GM19328 (cell line): ENCODE data around the gene KLHL2.

Source experiments
- ATAC-seq: cut with Tn5 transposase; IDR thresholded peaks from one replicate; pipeline ENCODE4 v1.9.1; 2021; ENCODE audit warnings: mild to moderate bottlenecking, moderate library complexity; ENCODE audit not compliant: unreplicated experiment

Gene KLHL2

DNA sequence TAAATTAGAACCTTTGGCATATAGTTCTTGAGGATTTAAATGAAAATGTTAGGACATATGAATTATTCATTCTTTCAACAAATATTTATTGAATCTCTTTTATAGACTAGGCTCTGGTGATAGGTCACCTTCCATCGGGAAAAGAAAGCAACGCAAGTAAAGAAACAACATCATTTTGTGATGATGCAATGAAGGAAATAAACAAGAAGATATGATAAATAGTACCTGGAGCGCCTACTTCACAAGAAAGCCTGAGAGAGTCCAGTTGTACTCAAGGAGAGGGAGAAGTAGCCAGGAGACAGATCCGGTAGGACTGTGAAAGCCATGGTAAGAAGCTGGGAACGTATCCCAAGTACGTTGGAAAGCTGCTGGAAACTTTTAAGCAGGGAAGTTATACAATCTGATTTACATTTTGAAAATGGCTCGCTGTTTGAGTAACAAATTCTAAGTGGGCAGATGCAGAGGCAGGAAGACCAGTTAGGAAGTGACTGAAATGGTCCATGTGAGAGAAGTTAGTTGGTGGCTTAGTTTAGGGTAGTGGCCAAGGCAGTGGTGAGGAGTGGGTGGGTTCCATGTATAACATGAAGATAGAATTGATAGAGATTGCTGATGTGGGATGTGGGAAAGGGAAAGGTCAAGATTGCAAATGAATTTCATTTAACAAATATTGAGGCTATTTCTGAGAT, 153.8 kb downstream of the KLHL2 start:
- no peak for ATAC-seq

DNA sequence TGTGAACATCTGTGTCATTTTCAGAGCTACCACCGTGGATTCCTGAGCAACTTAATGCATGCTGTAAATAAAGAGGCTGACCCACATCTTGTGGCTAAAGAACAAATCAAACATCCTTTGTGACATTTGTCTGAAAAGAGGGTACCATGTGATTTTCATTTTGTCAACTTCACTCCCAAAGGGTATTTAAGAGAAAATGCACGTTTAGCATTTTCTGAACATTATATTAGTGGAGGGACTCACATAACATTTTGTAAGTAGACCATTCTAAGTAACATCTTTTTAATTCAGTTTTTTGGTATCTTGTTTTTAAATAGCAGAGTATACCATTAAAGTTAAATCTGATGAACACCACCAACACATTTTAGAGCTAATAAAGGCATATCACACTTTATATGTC, 154.4 kb downstream of the KLHL2 start:
- no peak for ATAC-seq

GRCh38 chr4:165364452-165365080, 157.2 kb downstream of the KLHL2 start:
- ATAC-seq: no peak

GRCh38 chr4:165367040-165367439, 159.7 kb downstream of the KLHL2 start:
- no peak for ATAC-seq

- no peak for ATAC-seq
Measured at GRCh38 chr4:165368114-165368513, 160.8 kb downstream of the KLHL2 start.

DNA sequence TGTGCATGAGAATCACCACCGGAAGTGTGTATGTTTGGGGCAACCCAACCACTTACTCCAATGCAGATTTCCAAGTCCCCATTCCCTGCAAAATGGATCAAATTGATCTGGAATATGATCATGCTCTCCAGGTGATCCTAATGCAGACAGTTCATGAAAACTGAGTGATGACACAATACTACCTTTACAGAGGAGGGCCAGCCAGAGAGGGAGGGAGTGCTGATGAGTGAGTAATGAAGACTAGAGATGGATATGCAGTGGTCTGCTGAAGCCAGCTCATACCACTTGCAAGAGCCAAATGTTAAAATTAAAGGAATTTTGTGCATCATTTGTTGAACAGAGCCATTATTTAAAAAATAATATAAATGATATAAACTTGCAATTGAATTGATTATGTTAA, 161.2 kb downstream of the KLHL2 start:
- ATAC-seq: no peak

GRCh38 chr4:165369522-165369921, 162.2 kb downstream of the KLHL2 start:
- no peak for ATAC-seq

DNA sequence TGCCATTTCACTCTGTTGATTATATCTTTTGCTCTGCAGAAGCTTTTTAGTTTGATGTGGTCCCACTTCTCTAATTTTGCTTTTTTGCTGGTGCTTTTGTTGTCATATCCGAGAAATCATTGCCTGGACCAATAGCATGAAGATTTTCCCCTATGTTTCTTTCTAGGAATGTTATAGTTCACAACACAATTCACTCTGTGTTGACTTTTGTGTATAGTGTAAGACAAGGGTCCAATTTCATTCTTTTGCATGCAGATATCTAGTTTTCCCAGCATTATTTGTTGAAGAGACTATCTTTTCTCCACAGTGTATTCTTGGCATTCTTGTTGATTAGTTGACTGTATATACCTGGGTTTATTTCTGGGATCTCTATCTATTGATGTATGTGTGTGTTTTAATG, 163.2 kb downstream of the KLHL2 start:
- no peak for ATAC-seq
